Chondrocyte (in vitro differentiated cells): ENCODE measurements around the gene BLTP3B. TPM values are rescaled to one million over a fixed set of nuclear protein-coding genes. Genes with fewer than 3 reads are reported as not detected.

ENCODE experiments used
- DNase-seq: peaks from one replicate; pipeline ENCODE4 v3.0.0; 2021; ENCODE audit warnings: mixed read lengths, low spot score
- H3K27ac Mint-ChIP-seq: one replicate; pipeline ENCODE4 v1.8.0; 2021; ENCODE audit warnings: mild to moderate bottlenecking, moderate library complexity, mixed read lengths; ENCODE audit not compliant: unreplicated experiment
- H3K27me3 Mint-ChIP-seq: 2 replicates; pipeline ENCODE4 v1.8.0; 2021; ENCODE audit warnings: low read depth, mixed read lengths
- H3K36me3 Mint-ChIP-seq: 2 replicates; pipeline ENCODE4 v1.8.0; 2021; ENCODE audit warnings: low read depth, mixed read lengths
- H3K4me1 Mint-ChIP-seq: 2 replicates; pipeline ENCODE4 v1.8.0; 2021; ENCODE audit warnings: low read depth, mild to moderate bottlenecking, mixed read lengths
- H3K4me3 Mint-ChIP-seq: one replicate; pipeline ENCODE4 v1.8.0; 2021; ENCODE audit warnings: mild to moderate bottlenecking, moderate library complexity, mixed read lengths; ENCODE audit not compliant: unreplicated experiment
- H3K9me3 Mint-ChIP-seq: 2 replicates; pipeline ENCODE4 v1.8.0; 2021; ENCODE audit warnings: low read depth, mixed read lengths
- CTCF ChIP-seq: fragments of 200-600 bp; sonication (generic); IDR thresholded peaks from 2 replicates; pipeline ENCODE4 v1.5.0; 2021; ENCODE audit warnings: antibody characterized with exemption, mild to moderate bottlenecking, moderate library complexity
- total RNA-seq: library from RNA; stranded (reverse); gene quantifications from 3 replicates; pipeline ENCODE4 v1.2.1, GENCODE V29; 2021

Gene BLTP3B
- total RNA-seq, 1 donor from 2014 or later, result 13.9 TPM

GRCh38 chr12:100173111-100173510 lies 30.4 kb upstream of the BLTP3B start:
- Mint-ChIP-seq H3K27me3 (peaks cover 2% of the 10 kb centered on the region), H3K27ac (no peak overlapping the region), H3K9me3 (no peaks in the 10 kb centered on the region), H3K4me3 (no peak overlapping the region), H3K4me1 (peaks cover 5% of the 10 kb centered on the region), H3K36me3 (no peaks in the 10 kb centered on the region)
- TF ChIP-seq CTCF, result no peak
- no peak for DNase-seq

DNA sequence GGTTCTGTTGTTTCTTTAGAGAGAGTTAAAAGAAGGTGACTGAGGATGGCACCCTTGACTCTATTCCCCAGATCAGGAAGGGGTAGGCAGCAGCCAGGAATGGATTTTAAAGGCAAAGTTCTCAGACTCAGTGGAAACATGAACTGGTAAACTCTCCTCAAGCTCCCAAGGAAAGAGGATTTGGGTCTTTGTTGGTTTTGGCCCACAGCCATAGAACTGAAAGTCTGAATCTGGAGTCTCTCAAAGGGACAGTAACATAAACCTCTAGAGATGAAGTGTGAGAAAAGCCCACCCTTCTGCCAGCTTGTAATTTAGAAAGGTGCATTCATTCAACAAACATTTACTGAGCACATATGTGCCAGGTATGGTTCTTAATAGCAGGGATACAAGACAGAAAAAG lies 28.6 kb upstream of the BLTP3B start:
- Mint-ChIP-seq H3K9me3 (no peaks in the 10 kb centered on the region), H3K27me3 (peaks cover 2% of the 10 kb centered on the region), H3K36me3 (no peaks in the 10 kb centered on the region), H3K27ac (peak overlapping the region; percentile 7), H3K4me1 (peaks cover 5% of the 10 kb centered on the region), H3K4me3 (no peak overlapping the region)
- no peak for TF ChIP-seq CTCF
- DNase-seq, result no peak

DNA sequence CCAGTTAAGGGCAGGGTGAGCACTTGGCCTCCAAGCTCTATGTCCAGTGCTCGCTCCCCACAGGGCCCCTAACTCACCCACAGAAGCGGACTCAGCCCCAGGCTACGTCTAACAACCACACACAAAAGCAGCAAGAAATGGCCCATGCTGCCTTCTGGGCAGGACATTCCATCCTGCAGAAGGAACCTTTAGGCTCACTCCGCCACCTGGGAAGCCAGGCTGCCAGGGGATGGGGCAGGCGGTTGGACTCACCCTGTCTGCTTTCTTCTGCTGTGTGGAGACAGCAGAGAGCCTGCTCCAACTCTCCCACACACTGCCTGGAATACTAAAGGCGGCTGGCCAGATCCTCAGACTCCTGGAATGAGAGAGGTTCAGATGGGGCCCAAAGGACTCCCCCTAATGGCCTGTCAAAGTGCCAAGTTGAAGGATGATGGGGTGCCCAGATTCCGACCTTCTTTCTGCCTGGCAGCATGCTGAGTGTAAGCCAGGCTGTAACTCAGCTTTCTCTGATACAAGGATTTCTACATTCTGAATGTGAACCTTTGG lies 27.7 kb upstream of the BLTP3B start:
- Mint-ChIP-seq H3K27me3 (peaks cover 2% of the 10 kb centered on the region), H3K9me3 (no peaks in the 10 kb centered on the region), H3K27ac (no peak overlapping the region), H3K4me1 (peaks cover 5% of the 10 kb centered on the region), H3K36me3 (no peaks in the 10 kb centered on the region), H3K4me3 (no peak overlapping the region)
- no peak for TF ChIP-seq CTCF
- DNase-seq, result no peak

- no peak for DNase-seq
- no peak overlapping the region for H3K27ac Mint-ChIP-seq
- no peaks in the 10 kb centered on the region for H3K9me3 Mint-ChIP-seq
- H3K36me3 Mint-ChIP-seq, result no peaks in the 10 kb centered on the region
- no peak for TF ChIP-seq CTCF
- H3K4me1 Mint-ChIP-seq, result peaks cover 7% of the 10 kb centered on the region
- no peak overlapping the region for H3K4me3 Mint-ChIP-seq
- H3K27me3 Mint-ChIP-seq, result peaks cover 2% of the 10 kb centered on the region
Observed at GRCh38 chr12:100169345-100169744, 26.7 kb upstream of the BLTP3B start.

- Mint-ChIP-seq H3K4me3 (no peak overlapping the region), H3K9me3 (no peaks in the 10 kb centered on the region), H3K4me1 (peaks cover 14% of the 10 kb centered on the region), H3K36me3 (no peaks in the 10 kb centered on the region), H3K27ac (no peak overlapping the region), H3K27me3 (peaks cover 2% of the 10 kb centered on the region)
- DNase-seq, result no peak
- TF ChIP-seq CTCF, result no peak
Observed at GRCh38 chr12:100168562-100168961, 25.9 kb upstream of the BLTP3B start.
